Panc1 (cell line): ENCODE results near the gene CSTPP1. TPM values are rescaled to one million over a fixed set of nuclear protein-coding genes. Genes with fewer than 3 reads are reported as not detected.

Source experiments
- ATAC-seq: fragments of 200-7000 bp; cut with Tn5 transposase; 2 replicates; pipeline ENCODE4 v1.9.1; 2020; ENCODE audit warnings: mild to moderate bottlenecking, moderate library complexity
- BruUV-seq: library from RNA; stranded (reverse); fragments of 400-500 nt; replicated peaks from 2 replicates; lab custom pipeline; 2021; lab: Mats Ljungman, UMichigan
- CTCF ChIA-PET: fragments of 300-600 bp; sonication (Branson Sonifier 250); formaldehyde crosslinking; loops from one replicate; lab custom pipeline; 2022; ENCODE audit warnings: antibody characterized with exemption; lab: Charles Lee
- POLR2A ChIA-PET: fragments of 300-600 bp; sonication (Branson Sonifier 250); formaldehyde crosslinking; loops from one replicate; lab custom pipeline; 2022; ENCODE audit warnings: antibody characterized with exemption; lab: Charles Lee
- DNase-seq: peaks from one replicate; pipeline ENCODE4 v3.0.0-alpha.2; 2010; ENCODE audit warnings: low read depth, low spot score
- H3K27ac ChIP-seq: 2 replicates; pipeline ENCODE4 v1.5.1; 2011; ENCODE audit warnings: mild to moderate bottlenecking, low read length, inconsistent platforms
- H3K27me3 ChIP-seq: fragments of 200-500 bp; sonication (Bioruptor generic); 2 replicates; pipeline ENCODE4 v1.6.0; 2014; ENCODE audit warnings: low read length, inconsistent platforms; ENCODE audit not compliant: control insufficient read depth, insufficient read depth
- H3K36me3 ChIP-seq: fragments of 200-500 bp; sonication (Bioruptor generic); 2 replicates; pipeline ENCODE4 v1.5.1; 2014; ENCODE audit warnings: inconsistent platforms, mild to moderate bottlenecking, low read length, moderate library complexity; ENCODE audit not compliant: control insufficient read depth, insufficient read depth
- H3K4me1 ChIP-seq: 2 replicates; pipeline ENCODE4 v1.5.1; 2011; ENCODE audit warnings: inconsistent platforms, mild to moderate bottlenecking, low read length, moderate library complexity; ENCODE audit not compliant: control insufficient read depth, insufficient read depth
- H3K4me3 ChIP-seq, 2 experiments: 2 replicates each; pipeline ENCODE4 v1.5.1; 2011 to 2012; ENCODE audit warnings: low read depth in 2 of 2, low read length in 2 of 2, mild to moderate bottlenecking in 2 of 2, inconsistent platforms in 1 of 2, moderate library complexity in 1 of 2
- H3K9me3 ChIP-seq: fragments of 200-500 bp; sonication (Bioruptor generic); 2 replicates; pipeline ENCODE4 v1.5.1; 2014; ENCODE audit warnings: low read depth, mild to moderate bottlenecking, inconsistent platforms, low read length, moderate library complexity; ENCODE audit not compliant: control insufficient read depth, insufficient read depth
- POLR2AphosphoS5 ChIP-seq: IDR thresholded peaks from 2 replicates; pipeline ENCODE4 v1.6.1; 2012; ENCODE audit warnings: mild to moderate bottlenecking, low read depth, low read length, moderate library complexity
- REST ChIP-seq, 2 experiments: IDR thresholded peaks; 2 replicates each; pipeline ENCODE4 v1.6.1; 2011 to 2012; ENCODE audit warnings: low read depth in 2 of 2, control low read depth in 1 of 2, low read length in 1 of 2, mild to moderate bottlenecking in 1 of 2, moderate library complexity in 1 of 2; ENCODE audit not compliant: insufficient read depth in 1 of 2
- SIN3A ChIP-seq: IDR thresholded peaks from 2 replicates; pipeline ENCODE4 v1.6.1; 2012; ENCODE audit warnings: low read depth, mild to moderate bottlenecking, low read length, moderate library complexity, borderline replicate concordance; ENCODE audit not compliant: insufficient read depth
- TCF7L2 ChIP-seq: IDR thresholded peaks from 2 replicates; pipeline ENCODE4 v1.6.1; 2011; ENCODE audit warnings: mild to moderate bottlenecking, low read depth, low read length, inconsistent platforms
- in situ Hi-C: cut with HindIII; loops from 2 replicates; pipeline ENCODE4 v1.10.0; 2016; ENCODE audit warnings: low sequenced_read_pairs, low pct_unique_long_range_greater_than_20kb
- intact Hi-C: fragments of 100-400 bp; cut with micrococcal nuclease; formaldehyde crosslinking; loops from one replicate; pipeline ENCODE4 v1.10.0; 2022; ENCODE audit not compliant: unreplicated experiment
- total RNA-seq: library from RNA; stranded (reverse); gene quantifications from one replicate; pipeline ENCODE4 v1.2.1, GENCODE V29; 2021; ENCODE audit not compliant: unreplicated experiment
- TF ChIP-seq, protein P1 (sequence below): fragments of 450-650 bp; IDR thresholded peaks from 2 replicates; pipeline ENCODE4 v1.5.1; 2017; ENCODE audit warnings: mild to moderate bottlenecking

CSTPP1 gene
- total RNA-seq, 1 experiment from 2014 or later, result 29.0 TPM

GRCh38 chr11:47136327-47136726 is 199.8 kb downstream of the CSTPP1 start:
- Histone ChIP-seq H3K27ac (no peak overlapping the region), H3K9me3 (no peaks in the 10 kb centered on the region), H3K4me1 (no peaks in the 10 kb centered on the region), H3K27me3 (no peaks in the 10 kb centered on the region), H3K36me3 (no peaks in the 10 kb centered on the region), H3K4me3 (no peak overlapping the region)
- in situ Hi-C loops, result no loop called here
- intact Hi-C loops, result no loop called here
- DNase-seq, result no peak
- no peak for TF ChIP-seq TCF7L2
- TF ChIP-seq SIN3A, result no peak
- no peak for TF ChIP-seq POLR2AphosphoS5
- TF ChIP-seq REST (IDR thresholded peaks at IDR 0.05; ENCODE audit: insufficient read depth in 1 of 2, low read depth in 2 of 2, low read length in 1 of 2), result no peak
- TF ChIP-seq, protein P1, sequence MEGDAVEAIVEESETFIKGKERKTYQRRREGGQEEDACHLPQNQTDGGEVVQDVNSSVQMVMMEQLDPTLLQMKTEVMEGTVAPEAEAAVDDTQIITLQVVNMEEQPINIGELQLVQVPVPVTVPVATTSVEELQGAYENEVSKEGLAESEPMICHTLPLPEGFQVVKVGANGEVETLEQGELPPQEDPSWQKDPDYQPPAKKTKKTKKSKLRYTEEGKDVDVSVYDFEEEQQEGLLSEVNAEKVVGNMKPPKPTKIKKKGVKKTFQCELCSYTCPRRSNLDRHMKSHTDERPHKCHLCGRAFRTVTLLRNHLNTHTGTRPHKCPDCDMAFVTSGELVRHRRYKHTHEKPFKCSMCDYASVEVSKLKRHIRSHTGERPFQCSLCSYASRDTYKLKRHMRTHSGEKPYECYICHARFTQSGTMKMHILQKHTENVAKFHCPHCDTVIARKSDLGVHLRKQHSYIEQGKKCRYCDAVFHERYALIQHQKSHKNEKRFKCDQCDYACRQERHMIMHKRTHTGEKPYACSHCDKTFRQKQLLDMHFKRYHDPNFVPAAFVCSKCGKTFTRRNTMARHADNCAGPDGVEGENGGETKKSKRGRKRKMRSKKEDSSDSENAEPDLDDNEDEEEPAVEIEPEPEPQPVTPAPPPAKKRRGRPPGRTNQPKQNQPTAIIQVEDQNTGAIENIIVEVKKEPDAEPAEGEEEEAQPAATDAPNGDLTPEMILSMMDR, result no peak
- CTCF ChIA-PET, result no interaction called here
- no peak for ATAC-seq
- POLR2A ChIA-PET, result no interaction called here
- BruUV-seq, result no TSS peak

DNA sequence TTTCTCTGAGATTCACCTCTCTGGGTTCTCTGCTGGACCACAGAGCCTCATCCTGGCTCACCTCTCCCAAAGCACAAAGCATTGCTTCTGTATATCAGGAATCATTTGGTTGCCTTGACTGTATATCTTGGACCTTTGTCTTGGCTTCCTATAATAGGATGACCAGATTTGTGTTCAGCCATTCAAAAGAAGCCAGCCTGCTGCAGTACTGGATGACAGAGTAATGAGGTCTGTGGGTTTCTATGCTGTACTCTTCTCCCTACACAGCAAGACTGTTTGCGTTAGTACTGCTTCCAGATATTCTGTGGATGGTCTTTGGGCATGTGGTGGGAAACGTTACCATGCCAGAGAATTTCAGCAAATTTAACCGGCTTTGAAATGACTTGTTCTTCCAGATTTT is 200.4 kb downstream of the CSTPP1 start:
- CTCF ChIA-PET, result no interaction called here
- TF ChIP-seq TCF7L2 (no peak), POLR2AphosphoS5 (no peak), REST (IDR thresholded peaks at IDR 0.05; ENCODE audit: insufficient read depth in 1 of 2, low read depth in 2 of 2, low read length in 1 of 2) (no peak), SIN3A (no peak)
- TF ChIP-seq, protein P1, result no peak
- in situ Hi-C loops (no loop called here), intact Hi-C loops (no loop called here)
- BruUV-seq, result no TSS peak
- DNase-seq (no peak), ATAC-seq (no peak)
- no peaks in the 10 kb centered on the region for H3K36me3 ChIP-seq
- H3K27ac ChIP-seq, result no peak overlapping the region
- no peaks in the 10 kb centered on the region for H3K27me3 ChIP-seq
- H3K4me1 ChIP-seq, result no peaks in the 10 kb centered on the region
- H3K9me3 ChIP-seq, result no peaks in the 10 kb centered on the region
- H3K4me3 ChIP-seq, result no peak overlapping the region
- POLR2A ChIA-PET, result no interaction called here
